GM19099 (cell line): ENCODE data around the gene DHX8.

Experiments
- POLR2A ChIP-seq: IDR thresholded peaks from 3 replicates; pipeline ENCODE4 v1.6.1; 2011; ENCODE audit warnings: low read depth; ENCODE audit not compliant: insufficient read length; ENCODE audit errors: extremely low read depth

Gene DHX8

GRCh38 chr17:43515656-43516055, 31.9 kb downstream of the DHX8 start:
- no peak for TF ChIP-seq POLR2A

- no peak for TF ChIP-seq POLR2A
These were observed 33.4 kb downstream of the DHX8 start for GRCh38 chr17:43517161-43517560.

- no peak for TF ChIP-seq POLR2A
These were observed 34.0 kb downstream of the DHX8 start for GRCh38 chr17:43517615-43518386.

- no peak for TF ChIP-seq POLR2A
These were observed 37.6 kb downstream of the DHX8 start for GRCh38 chr17:43521389-43521788.

- TF ChIP-seq POLR2A: no peak
These were observed 41.3 kb downstream of the DHX8 start for GRCh38 chr17:43524945-43525575.

GRCh38 chr17:43526886-43527648, 43.3 kb downstream of the DHX8 start:
- TF ChIP-seq POLR2A: no peak

GRCh38 chr17:43528319-43528987, 44.7 kb downstream of the DHX8 start:
- no peak for TF ChIP-seq POLR2A

GRCh38 chr17:43528988-43529814, 45.4 kb downstream of the DHX8 start:
- no peak for TF ChIP-seq POLR2A

- no peak for TF ChIP-seq POLR2A
These were observed 46.1 kb downstream of the DHX8 start for GRCh38 chr17:43529947-43530287.

- TF ChIP-seq POLR2A: no peak
These were observed 46.7 kb downstream of the DHX8 start for GRCh38 chr17:43530288-43531081.

GRCh38 chr17:43531082-43531378, 47.3 kb downstream of the DHX8 start:
- no peak for TF ChIP-seq POLR2A

GRCh38 chr17:43531955-43532354, 48.2 kb downstream of the DHX8 start:
- no peak for TF ChIP-seq POLR2A

GRCh38 chr17:43532581-43532980, 48.8 kb downstream of the DHX8 start:
- no peak for TF ChIP-seq POLR2A

GRCh38 chr17:43533699-43534098, 49.9 kb downstream of the DHX8 start:
- TF ChIP-seq POLR2A: no peak
